HG03460 (cell line): ENCODE measurements around the gene CUL4B.
"Not testable (repeated sequence)": the region's sequence is repeated elsewhere in the genome, so short reads cannot be mapped to it uniquely, and the experiment has no call there.

Experiments used
- ATAC-seq: cut with Tn5 transposase; IDR thresholded peaks from one replicate; pipeline ENCODE4 v1.9.1; 2021; ENCODE audit not compliant: unreplicated experiment

CUL4B gene

GRCh38 chrX:120560842-120561633 lies at the start of gene CUL4B:
CUL4B (minus strand) TSS chrX:120560962; CDS start chrX:120560638, 324 bp downstream.
- peak; percentile 74 for ATAC-seq

- ATAC-seq, result peak; percentile 74
Observed at GRCh38 chrX:120604361-120604782, 43.6 kb upstream of the CUL4B start.

GRCh38 chrX:120603707-120604360 lies 43.1 kb upstream of the CUL4B start, which contains the start of gene MCTS1:
MCTS1 (plus strand) TSS chrX:120604101; CDS start chrX:120604237, 136 bp downstream.
- peak; percentile 96 for ATAC-seq

GRCh38 chrX:120585702-120586101 lies 24.9 kb upstream of the CUL4B start:
- ATAC-seq, result no peak

- ATAC-seq, result no peak
Observed at GRCh38 chrX:120575379-120576114, 14.8 kb upstream of the CUL4B start.

- ATAC-seq, result not testable (repeated sequence)
Observed at GRCh38 chrX:120573806-120574205, 13.0 kb upstream of the CUL4B start.

- ATAC-seq, result no peak
Observed at GRCh38 chrX:120570011-120570600, 9.3 kb upstream of the CUL4B start.

- no peak for ATAC-seq
Observed at GRCh38 chrX:120568609-120569008, 7.8 kb upstream of the CUL4B start.

GRCh38 chrX:120568035-120568434 lies 7.3 kb upstream of the CUL4B start:
- ATAC-seq, result no peak

GRCh38 chrX:120566817-120567216 lies 6.1 kb upstream of the CUL4B start:
- no peak for ATAC-seq

- ATAC-seq, result no peak
Observed at GRCh38 chrX:120564925-120565324, 4.2 kb upstream of the CUL4B start.

GRCh38 chrX:120562569-120562926 lies 1.8 kb upstream of the CUL4B start:
- ATAC-seq, result no peak

- ATAC-seq, result no peak
Observed at GRCh38 chrX:120561634-120562568, 1.1 kb upstream of the CUL4B start.

GRCh38 chrX:120560405-120560841 lies 339 bp downstream of the CUL4B start:
- ATAC-seq, result peak; percentile 38

- ATAC-seq, result no peak
Observed at GRCh38 chrX:120559804-120560203, 958 bp downstream of the CUL4B start.

GRCh38 chrX:120556251-120556650 lies 4.5 kb downstream of the CUL4B start:
- no peak for ATAC-seq

GRCh38 chrX:120549483-120550452 lies 11.0 kb downstream of the CUL4B start:
- no peak for ATAC-seq

GRCh38 chrX:120536061-120536460 lies 24.7 kb downstream of the CUL4B start:
- ATAC-seq, result no peak
